K562 (cell line): ENCODE data around the gene SLC44A1. TPM values are rescaled to one million over a fixed set of nuclear protein-coding genes. Genes with fewer than 3 reads are reported as not detected.
A peak's percentile ranks its signal among the peaks of the same experiment; 100 is the strongest.

Source experiments
- DACH1 ChIP-seq: fragments of 450-650 bp; IDR thresholded peaks from 2 replicates; pipeline ENCODE4 v1.6.1; 2018; ENCODE audit not compliant: partially characterized antibody
- ETV1 ChIP-seq: fragments of 450-650 bp; conservative IDR thresholded peaks from 2 replicates; pipeline ENCODE4 v1.6.1; 2016; ENCODE audit warnings: missing genetic modification characterization, control low read depth, low read depth, missing compliant biosample characterization
- GTF2E2 ChIP-seq: fragments of 200-800 bp; sonication (Bioruptor generic); IDR thresholded peaks from 2 replicates; pipeline ENCODE4 v1.6.1; 2016; ENCODE audit warnings: missing genetic modification characterization, missing compliant biosample characterization
- JUND ChIP-seq, 2 experiments: IDR thresholded peaks; 2 replicates in 1 of 2; 3 replicates in 1 of 2; pipeline ENCODE4 v1.6.1; 2011; ENCODE audit warnings: borderline replicate concordance in 2 of 2, low read depth in 2 of 2, low read length in 2 of 2, improper control_type of control experiment in 1 of 2, missing biosample characterization in 1 of 2, missing genetic modification characterization in 1 of 2, missing genetic modification reagents in 1 of 2
- KLF16 ChIP-seq: IDR thresholded peaks from 2 replicates; pipeline ENCODE4 v1.6.1; 2016; ENCODE audit warnings: antibody characterized with exemption
- MNT ChIP-seq, 2 experiments: fragments of 450-650 bp; conservative IDR thresholded peaks; 2 replicates each; pipeline ENCODE4 v1.6.1; 2017; ENCODE audit warnings: mild to moderate bottlenecking in 2 of 2, moderate library complexity in 2 of 2
- MYNN ChIP-seq, 2 experiments: sonication (generic); formaldehyde crosslinking in 1 of 2; IDR thresholded peaks; 2 replicates each; pipeline versions ENCODE4 v1.5.0 to v1.6.1; 2016 to 2020; ENCODE audit warnings: antibody characterized with exemption in 1 of 2, missing genetic modification reagents in 1 of 2
- NFRKB ChIP-seq: fragments of 450-650 bp; IDR thresholded peaks from 2 replicates; pipeline ENCODE4 v1.6.1; 2016; ENCODE audit warnings: low read depth
- NFXL1 ChIP-seq: fragments of 450-650 bp; formaldehyde crosslinking; IDR thresholded peaks from 2 replicates; pipeline ENCODE4 v1.4.0; 2021; ENCODE audit warnings: mild to moderate bottlenecking
- NRF1 ChIP-seq, 2 experiments: fragments of 450-650 bp; IDR thresholded peaks in 1 of 2; conservative IDR thresholded peaks in 1 of 2; 2 replicates each; pipeline ENCODE4 v1.6.1; 2014; ENCODE audit warnings: mild to moderate bottlenecking in 2 of 2
- POLR2G ChIP-seq: fragments of 200-400 bp; formaldehyde crosslinking; IDR thresholded peaks from 2 replicates; pipeline ENCODE4 v1.6.1; 2017; ENCODE audit warnings: low read depth, mild to moderate bottlenecking, antibody characterized with exemption, low read length, moderate library complexity
- PTBP1 ChIP-seq: fragments of 200-400 bp; formaldehyde crosslinking; IDR thresholded peaks from 2 replicates; pipeline ENCODE4 v1.6.1; 2017; ENCODE audit warnings: low read depth, low read length
- RHOXF2B ChIP-seq: fragments of 250-450 bp; sonication (Bioruptor Pico); conservative IDR thresholded peaks from 2 replicates; pipeline ENCODE4 v1.5.1; 2021
- SMAD3 ChIP-seq: fragments of 450-650 bp; formaldehyde crosslinking; conservative IDR thresholded peaks from 2 replicates; pipeline ENCODE4 v1.4.0; 2020; ENCODE audit warnings: mild to moderate bottlenecking
- SUPT5H ChIP-seq: fragments of 450-650 bp; IDR thresholded peaks from 2 replicates; pipeline ENCODE4 v1.6.1; 2016
- TCF15 ChIP-seq: fragments of 250-450 bp; sonication (Bioruptor Pico); IDR thresholded peaks from 2 replicates; pipeline ENCODE4 v1.8.0; 2022; ENCODE audit warnings: moderate library complexity, mild to moderate bottlenecking, inconsistent platforms
- TFAP4 ChIP-seq: sonication (generic); formaldehyde crosslinking; IDR thresholded peaks from 2 replicates; pipeline ENCODE4 v1.8.0; 2022; ENCODE audit warnings: missing genetic modification reagents, mild to moderate bottlenecking, moderate library complexity, borderline replicate concordance
- TRIM25 ChIP-seq: fragments of 450-650 bp; IDR thresholded peaks from 2 replicates; pipeline ENCODE4 v1.7.0; 2016; ENCODE audit warnings: borderline replicate concordance
- TRIM28 ChIP-seq: fragments of 450-650 bp; IDR thresholded peaks from 2 replicates; pipeline ENCODE4 v1.6.1; 2017
- ZBTB26 ChIP-seq: fragments of 450-650 bp; formaldehyde crosslinking; IDR thresholded peaks from 2 replicates; pipeline ENCODE4 v1.4.0; 2022; ENCODE audit warnings: missing genetic modification characterization
- ZC3H11A ChIP-seq: IDR thresholded peaks from 2 replicates; pipeline ENCODE4 v1.6.1; 2012; ENCODE audit warnings: low read depth, low read length, improper control_type of control experiment
- ZNF184 ChIP-seq: sonication (generic); formaldehyde crosslinking; IDR thresholded peaks from 2 replicates; pipeline ENCODE4 v1.5.0; 2020; ENCODE audit warnings: missing genetic modification reagents
- polyA plus RNA-seq, 8 experiments: library from polyadenylated mRNA; depleted of rRNA in 4 of 8; stranded (reverse) in 5 of 8; unstranded in 3 of 8; fragments of >200 nt; fragmentation: Nextera tagmentation in 2 of 8; fragmentation: Illumina TruSeq in 1 of 8; extraction: Ambion mirVana in 2 of 8; extraction: Trizol in 1 of 8; gene quantifications; 2 replicates each; pipeline versions ENCODE4 v1.2.1 to v1.2.3, GENCODE V29; 2011 to 2014; ENCODE audit warnings: inconsistent platforms in 1 of 8, missing spikeins in 1 of 8
- total RNA-seq, 7 experiments: library from RNA; depleted of rRNA in 6 of 7; stranded (reverse); fragments of >200 nt in 6 of 7; fragmentation: Illumina TruSeq in 2 of 7; extraction: Trizol in 2 of 7; gene quantifications; 2 replicates each; pipeline versions ENCODE4 v1.2.1 to v1.2.3, GENCODE V29; 2011 to 2021; ENCODE audit warnings: low replicate concordance in 1 of 7

SLC44A1 gene
- total and polyA plus RNA-seq, 9 of the 15 experiments (the other 6 are each of a cell fraction or from before 2014, with no cell fraction given): 0.11 to 0.59 (median 0.30) TPM

- TF ChIP-seq ZBTB26 (CRISPR knock-in tag): no peak
- no peak for TF ChIP-seq KLF16
- peak in 1 of 2 experiments; percentile 67; a peak in 2 of 4 replicates for TF ChIP-seq MNT (conservative IDR thresholded peaks at IDR 0.05)
- peak; percentile 78; the same call in 1 of the 2 replicates for TF ChIP-seq SMAD3 (CRISPR knock-in tag)
- no peak for TF ChIP-seq PTBP1
- peak; percentile 59 to 65 for TF ChIP-seq NRF1 (conservative IDR thresholded peaks at IDR 0.05 in 1 of 2, IDR thresholded peaks at IDR 0.05 in 1 of 2)
- no peak for TF ChIP-seq NFXL1 (CRISPR knock-in tag)
- TF ChIP-seq NFRKB: no peak
- peak; percentile 44; the same call in 1 of the 2 replicates for TF ChIP-seq JUND (IDR thresholded peaks at IDR 0.05; ENCODE audit: borderline replicate concordance, low read depth, low read length)
- TF ChIP-seq JUND (tag; IDR thresholded peaks at IDR 0.05; ENCODE audit: borderline replicate concordance, low read depth, low read length): peak; percentile 54; the same call in 1 of the 3 replicates
- peak; percentile 84 for TF ChIP-seq POLR2G
- no peak for TF ChIP-seq GTF2E2 (tag)
- no peak for TF ChIP-seq TRIM25
- TF ChIP-seq SUPT5H: peak; percentile 50; the same call in 1 of the 2 replicates
- TF ChIP-seq TCF15 (CRISPR knock-in tag): no peak
- peak; percentile 71; the same call in 1 of the 2 replicates for TF ChIP-seq ZC3H11A
- peak; percentile 44; the same call in 1 of the 2 replicates for TF ChIP-seq MYNN (IDR thresholded peaks at IDR 0.05)
- no peak for TF ChIP-seq MYNN (CRISPR knock-in tag; IDR thresholded peaks at IDR 0.05)
- peak; percentile 85 for TF ChIP-seq TFAP4 (CRISPR knock-in tag)
- peak; percentile 74; the same call in 1 of the 2 replicates for TF ChIP-seq RHOXF2B (CRISPR knock-in tag)
- 0 out of 2 replicates have a peak, but pooled peaks have one; percentile 44 for TF ChIP-seq TRIM28
- peak; percentile 57; the same call in 1 of the 2 replicates for TF ChIP-seq ETV1
- no peak for TF ChIP-seq ZNF184
- TF ChIP-seq DACH1: no peak
These were observed at the start of gene SLC44A1 (continued) for GRCh38 chr9:105244003-105244733.
